OCI-LY1 (cell line): ENCODE results near the gene UST.

Experiments used
- CTCF ChIP-seq: fragments of 200-600 bp; sonication (generic), shearing (Covaris generic); IDR thresholded peaks from 2 replicates; pipeline ENCODE4 v1.5.1; 2017; ENCODE audit warnings: mild to moderate bottlenecking, antibody characterized with exemption, low read length, moderate library complexity, mixed read lengths
- EZH2 ChIP-seq: fragments of 200-600 bp; sonication (generic), shearing (Covaris generic); IDR thresholded peaks from 2 replicates; pipeline ENCODE4 v1.8.0; 2017; ENCODE audit warnings: borderline replicate concordance, mixed run types, mild to moderate bottlenecking, antibody characterized with exemption, low read length, moderate library complexity, mixed read lengths

- TF ChIP-seq CTCF (no peak), EZH2 (no peak)
Observed at GRCh38 chr6:148800536-148800935, 53.7 kb downstream of the UST start.
